Gastroesophageal sphincter (tissue), 4 donors: ENCODE results near the gene PPP1R12C. TPM values are rescaled to one million over a fixed set of nuclear protein-coding genes. Genes with fewer than 3 reads are reported as not detected.
A peak's percentile ranks its signal among the peaks of the same experiment; 100 is the strongest.
"Not testable (repeated sequence)": the region's sequence is repeated elsewhere in the genome, so short reads cannot be mapped to it uniquely, and the experiment has no call there.

Experiments
- ATAC-seq: fragments of 150-250 bp; one replicate; pipeline ENCODE4 v1.9.1; 2016; ENCODE audit warnings: mild to moderate bottlenecking, moderate library complexity
- H3K27ac ChIP-seq, 4 donors: fragments of 200-600 bp; sonication (generic) in 3 of 4; 1 replicate in 3 of 4; 2 replicates in 1 of 4; pipeline ENCODE4 v1.5.1; 2016 to 2019
- H3K27me3 ChIP-seq: fragments of 200-600 bp; sonication (generic); one replicate; pipeline ENCODE4 v1.5.1; 2019
- H3K36me3 ChIP-seq, 2 donors: fragments of 200-600 bp; sonication (generic); one replicate each; pipeline ENCODE4 v1.5.1; 2019; ENCODE audit warnings: control low read depth in 1 of 2
- H3K4me1 ChIP-seq, 3 donors: fragments of 200-600 bp; sonication (generic); 1 replicate in 2 of 3; 2 replicates in 1 of 3; pipeline ENCODE4 v1.5.1; 2016 to 2019; ENCODE audit warnings: control low read depth in 2 of 3
- H3K4me3 ChIP-seq, 2 donors: fragments of 200-600 bp; sonication (generic); one replicate each; pipeline ENCODE4 v1.5.1; 2019; ENCODE audit warnings: mild to moderate bottlenecking in 1 of 2, moderate library complexity in 1 of 2
- H3K9me3 ChIP-seq, 3 donors: fragments of 200-600 bp; sonication (generic); one replicate each; pipeline ENCODE4 v1.5.1; 2017 to 2019; ENCODE audit warnings: control low read depth in 2 of 3
- EP300 ChIP-seq: sonication (generic); formaldehyde crosslinking; IDR thresholded peaks from one replicate; pipeline ENCODE4 v1.6.1; 2017; ENCODE audit warnings: antibody characterized with exemption, mild to moderate bottlenecking
- POLR2A ChIP-seq, 2 donors: fragments of 450-650 bp; IDR thresholded peaks; one replicate each; pipeline ENCODE4 v1.6.1; 2017; ENCODE audit warnings: antibody characterized with exemption in 2 of 2, mild to moderate bottlenecking in 2 of 2, moderate library complexity in 1 of 2
- POLR2AphosphoS5 ChIP-seq: sonication (generic); formaldehyde crosslinking; IDR thresholded peaks from one replicate; pipeline ENCODE4 v1.6.1; 2017; ENCODE audit warnings: antibody characterized with exemption
- WGBS, 2 donors: methylation state at CpG; one replicate each; pipeline ENCODE4 v1.1.5; 2018; ENCODE audit warnings: low coverage in 1 of 2; 5-methylcytosine and 5-hydroxymethylcytosine counted together
- total RNA-seq, 4 donors: library from RNA; depleted of rRNA; stranded (reverse); fragments of >200 nt; gene quantifications; one replicate each; pipeline ENCODE4 v1.1.0, GENCODE V29; 2016
- TF ChIP-seq, protein P1 (sequence below), 4 experiments: fragments of 200-600 bp in 2 of 4; fragments of 450-650 bp in 2 of 4; sonication (generic) in 1 of 4; IDR thresholded peaks; one replicate each; pipeline ENCODE4 v1.5.1; 2017 to 2019; ENCODE audit warnings: antibody characterized with exemption in 4 of 4, mild to moderate bottlenecking in 2 of 4, moderate library complexity in 2 of 4

Gene PPP1R12C
- total RNA-seq, 4 donors from 2014 or later = 268 to 479 (median 276) TPM

DNA sequence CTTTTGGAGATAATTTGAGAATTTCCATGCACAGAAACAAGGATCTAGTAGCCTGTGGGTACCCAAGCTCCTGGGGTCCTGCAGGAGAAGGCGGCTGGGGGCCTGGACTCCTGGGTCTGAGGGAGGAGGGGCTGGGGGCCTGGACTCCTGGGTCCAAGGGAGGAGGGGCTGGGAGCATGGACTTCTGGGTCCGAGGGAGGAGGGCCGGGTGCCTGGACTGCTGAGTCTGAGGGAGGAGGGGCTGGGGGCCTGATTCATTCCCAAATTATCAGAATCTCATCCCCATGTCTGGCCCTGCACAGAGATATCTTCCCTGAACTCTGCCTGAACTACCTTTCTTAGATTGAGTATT is 54.0 kb downstream of the PPP1R12C start:
- 59% methylated on average over 3 of the region's 3 CpGs; no CpG with 5 or more reads in 1 of the 2 donors for WGBS, 2 donors
- TF ChIP-seq POLR2AphosphoS5 (no peak), POLR2A (IDR thresholded peaks at IDR 0.05) (no peak), EP300 (no peak)
- TF ChIP-seq, protein P1, sequence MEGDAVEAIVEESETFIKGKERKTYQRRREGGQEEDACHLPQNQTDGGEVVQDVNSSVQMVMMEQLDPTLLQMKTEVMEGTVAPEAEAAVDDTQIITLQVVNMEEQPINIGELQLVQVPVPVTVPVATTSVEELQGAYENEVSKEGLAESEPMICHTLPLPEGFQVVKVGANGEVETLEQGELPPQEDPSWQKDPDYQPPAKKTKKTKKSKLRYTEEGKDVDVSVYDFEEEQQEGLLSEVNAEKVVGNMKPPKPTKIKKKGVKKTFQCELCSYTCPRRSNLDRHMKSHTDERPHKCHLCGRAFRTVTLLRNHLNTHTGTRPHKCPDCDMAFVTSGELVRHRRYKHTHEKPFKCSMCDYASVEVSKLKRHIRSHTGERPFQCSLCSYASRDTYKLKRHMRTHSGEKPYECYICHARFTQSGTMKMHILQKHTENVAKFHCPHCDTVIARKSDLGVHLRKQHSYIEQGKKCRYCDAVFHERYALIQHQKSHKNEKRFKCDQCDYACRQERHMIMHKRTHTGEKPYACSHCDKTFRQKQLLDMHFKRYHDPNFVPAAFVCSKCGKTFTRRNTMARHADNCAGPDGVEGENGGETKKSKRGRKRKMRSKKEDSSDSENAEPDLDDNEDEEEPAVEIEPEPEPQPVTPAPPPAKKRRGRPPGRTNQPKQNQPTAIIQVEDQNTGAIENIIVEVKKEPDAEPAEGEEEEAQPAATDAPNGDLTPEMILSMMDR (IDR thresholded peaks at IDR 0.05) = no peak

GRCh38 chr19:55062735-55063491 is 54.5 kb downstream of the PPP1R12C start, which contains the start of gene RDH13:
TSS of gene RDH13 (minus strand) at chr19:55063148. CDS start at chr19:55063032, 116 bp downstream.
- H3K36me3 ChIP-seq = peaks cover 0 to 15% of the 10 kb centered on the region in 2 donors
- TF ChIP-seq POLR2A (IDR thresholded peaks at IDR 0.05) (peak; percentile 55), EP300 (no peak), POLR2AphosphoS5 (peak; percentile 44)
- TF ChIP-seq, protein P1 (IDR thresholded peaks at IDR 0.05) = no peak
- peak; percentile 100 for ATAC-seq
- 4 to 6% methylated on average over 4 to 11 of the region's 70 CpGs for WGBS, 2 donors
- H3K9me3 ChIP-seq = no peaks in the 10 kb centered on the region
- H3K4me3 ChIP-seq = peak within 1 kb of the TSS; percentile 65 to 90
- H3K27me3 ChIP-seq = peaks cover 19% of the 10 kb centered on the region
- peaks cover 0 to 21% (median 8%) of the 10 kb centered on the region in 3 donors for H3K4me1 ChIP-seq
- peak within 1 kb of the TSS; percentile 39 to 78 (median 72) for H3K27ac ChIP-seq

More for the DNA sequence above, 54.0 kb downstream of the PPP1R12C start:
- H3K4me1 ChIP-seq = peaks cover 0 to 21% (median 8%) of the 10 kb centered on the region in 3 donors
- H3K27ac ChIP-seq = peak overlapping the region in 3 of 4 donors; percentile 66 to 78 (median 78)
- ATAC-seq = no peak
- H3K9me3 ChIP-seq = no peaks in the 10 kb centered on the region
- H3K36me3 ChIP-seq = peaks cover 0 to 10% of the 10 kb centered on the region in 2 donors
- H3K4me3 ChIP-seq = peak overlapping the region; percentile 65 to 90
- H3K27me3 ChIP-seq = peaks cover 21% of the 10 kb centered on the region

DNA sequence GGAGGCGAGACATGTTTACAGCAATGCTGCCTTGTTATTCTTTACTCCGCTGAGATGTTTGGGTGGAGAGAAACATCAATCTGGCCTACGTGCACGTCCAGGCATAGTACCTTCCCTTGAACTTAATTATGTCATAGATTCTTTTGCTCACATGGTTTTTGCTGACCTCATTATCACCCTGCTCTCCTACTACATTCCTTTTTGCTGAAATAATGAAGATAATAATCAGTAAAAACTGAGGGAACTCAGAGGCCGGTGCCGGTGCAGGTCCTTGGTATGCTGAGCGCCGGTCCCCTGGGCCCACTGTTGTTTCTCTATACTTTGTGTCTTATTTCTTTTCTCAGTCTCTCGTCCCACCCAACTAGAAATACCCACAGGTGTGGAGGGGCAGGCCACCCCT is 57.1 kb downstream of the PPP1R12C start:
- ATAC-seq, H3K27ac ChIP-seq, H3K9me3 ChIP-seq, H3K4me3 ChIP-seq, H3K27me3 ChIP-seq: not testable (repeated sequence)
- 70 to 71% methylated on average over 2 to 8 of the region's 9 CpGs for WGBS, 2 donors
- Histone ChIP-seq H3K36me3 (peaks cover 0 to 42% of the 10 kb centered on the region in 2 donors), H3K4me1 (peaks cover 0 to 21% (median 8%) of the 10 kb centered on the region in 3 donors)

DNA sequence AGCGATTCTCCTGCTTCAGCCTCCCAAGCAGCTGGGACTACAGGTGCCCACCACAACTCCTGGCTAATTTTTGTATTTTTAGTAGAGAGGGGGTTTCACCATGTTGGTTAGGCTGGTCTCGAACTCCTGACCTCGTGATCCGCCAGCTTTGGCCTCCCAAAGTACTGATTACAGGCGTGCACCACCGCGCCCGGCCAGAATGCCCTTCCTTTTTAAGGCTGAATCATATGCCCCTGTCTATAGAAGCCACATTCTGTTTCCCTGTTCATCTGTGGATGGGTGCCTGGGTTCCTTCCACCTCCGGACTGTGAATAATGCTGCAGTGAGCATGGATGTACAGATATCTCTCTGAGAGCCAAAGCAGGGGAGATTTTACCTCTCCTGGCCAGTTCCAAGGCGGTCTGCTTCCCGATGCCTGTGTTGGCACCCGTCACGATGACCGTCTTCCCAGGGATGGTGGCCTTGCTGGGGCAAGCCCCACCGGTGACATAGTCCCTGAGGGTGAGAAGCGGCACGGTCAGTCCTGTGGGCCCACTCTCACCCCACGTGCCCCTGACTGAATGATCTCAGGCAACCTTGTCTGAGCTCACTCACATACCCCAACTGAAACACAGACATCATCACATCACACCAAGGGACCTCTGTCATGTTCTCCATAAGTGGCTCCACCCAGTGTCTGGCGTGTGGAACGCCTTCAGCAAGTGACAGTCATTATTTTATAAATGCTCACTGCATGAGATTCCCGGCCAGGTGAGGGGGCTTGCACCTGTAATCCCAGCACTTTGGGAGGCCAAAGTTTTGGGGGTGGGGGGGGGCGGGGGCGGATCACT is 58.4 kb downstream of the PPP1R12C start:
- Histone ChIP-seq H3K4me1 (peaks cover 0 to 21% (median 8%) of the 10 kb centered on the region in 3 donors), H3K27me3 (no peaks in the 10 kb centered on the region), H3K4me3 (no peak overlapping the region), H3K9me3 (no peaks in the 10 kb centered on the region), H3K36me3 (peaks cover 0 to 55% of the 10 kb centered on the region in 2 donors), H3K27ac (no peak overlapping the region)
- TF ChIP-seq EP300 (no peak), POLR2AphosphoS5 (no peak), POLR2A (IDR thresholded peaks at IDR 0.05) (no peak)
- no peak for ATAC-seq
- WGBS, 2 donors = 92 to 96% methylated on average over 7 to 10 of the region's 23 CpGs

DNA sequence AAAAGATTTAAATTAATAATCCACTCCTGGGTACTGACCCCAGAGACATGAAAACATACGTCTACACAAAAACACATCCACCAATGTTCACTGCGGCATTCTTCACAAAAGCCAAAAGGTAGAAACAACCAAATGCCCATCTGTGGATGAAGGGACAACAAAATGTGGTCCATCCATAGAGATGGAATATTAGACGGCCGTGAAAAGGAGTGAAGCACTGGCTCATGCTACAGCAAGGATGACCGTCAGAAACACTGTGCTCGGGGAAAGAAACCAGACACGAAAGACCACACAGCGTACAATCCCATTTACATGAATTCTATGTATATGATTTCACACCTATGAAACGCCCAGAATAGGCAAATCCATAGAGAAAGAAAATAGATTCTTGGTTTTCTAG is 60.6 kb downstream of the PPP1R12C start:
- H3K36me3 ChIP-seq = peaks cover 0 to 76% of the 10 kb centered on the region in 2 donors
- TF ChIP-seq EP300 (no peak), POLR2AphosphoS5 (no peak), POLR2A (IDR thresholded peaks at IDR 0.05) (no peak)
- TF ChIP-seq, protein P1 (IDR thresholded peaks at IDR 0.05) = no peak
- no peaks in the 10 kb centered on the region for H3K9me3 ChIP-seq
- peaks cover 0 to 14% (median 3%) of the 10 kb centered on the region in 3 donors for H3K4me1 ChIP-seq
- no peak overlapping the region for H3K4me3 ChIP-seq
- WGBS, 2 donors = 96% methylated on average over 9 of the region's 9 CpGs
- H3K27me3 ChIP-seq = no peaks in the 10 kb centered on the region
- no peak overlapping the region for H3K27ac ChIP-seq
- ATAC-seq = no peak
